NCI-H82 treated with DMSO at 0.1 percent for 48 hours (cell line): ENCODE measurements around the gene HIGD1B.
"Not testable (repeated sequence)": the region's sequence is repeated elsewhere in the genome, so short reads cannot be mapped to it uniquely, and the experiment has no call there.

Experiments used
- DNase-seq: peaks from one replicate; lab custom pipeline; 2025; ENCODE audit not compliant: unreplicated experiment; lab: John Stamatoyannopoulos, UW

Gene HIGD1B

DNA sequence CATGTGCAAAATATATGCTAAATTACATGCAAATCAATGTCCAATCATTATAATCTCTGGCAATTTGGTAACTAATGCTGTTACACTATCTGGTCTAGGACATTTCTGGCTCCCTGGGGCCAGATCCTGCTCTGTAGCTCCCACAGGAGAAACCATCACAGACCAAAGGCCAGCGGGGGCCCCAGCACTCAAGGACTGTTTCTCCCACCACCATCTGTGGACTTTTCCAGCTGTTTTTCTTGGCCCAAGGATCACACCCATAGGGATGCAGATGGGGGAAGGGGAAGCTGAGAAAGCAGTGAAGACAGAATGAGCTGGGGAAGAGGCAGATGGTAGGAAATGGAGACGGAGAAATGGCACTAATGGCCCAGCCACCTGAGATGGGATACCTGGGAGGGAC lies at the start of gene HIGD1B:
HIGD1B (plus strand) TSS at position 298 of the 400 bp plus-strand sequence. CDS start 270 bp downstream, outside the sequence.
- no peak for DNase-seq

DNA sequence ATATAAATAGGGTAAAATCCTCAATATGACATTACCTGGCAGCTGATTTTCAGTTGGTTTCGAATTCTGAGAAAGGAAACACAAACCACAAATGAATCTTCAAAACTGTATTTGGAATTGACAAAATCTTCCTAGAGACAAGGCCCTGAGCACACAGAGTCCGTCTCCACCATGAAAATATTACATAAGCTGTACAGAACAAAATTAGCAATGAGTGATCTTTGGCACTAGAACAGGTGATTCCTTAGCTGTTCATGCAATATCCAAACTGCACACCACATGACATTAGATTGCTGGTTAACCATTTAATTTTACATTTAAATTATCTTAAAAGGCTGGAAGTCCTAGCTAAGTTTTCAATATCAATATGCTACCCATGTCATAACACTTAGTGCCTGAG lies 49.3 kb upstream of the HIGD1B start:
- no peak for DNase-seq

- DNase-seq: no peak
Measured at GRCh38 chr17:44801880-44802279, 45.8 kb upstream of the HIGD1B start.

GRCh38 chr17:44804302-44805089 lies 43.2 kb upstream of the HIGD1B start:
- DNase-seq: no peak

- no peak for DNase-seq
Measured at GRCh38 chr17:44807093-44807816, 40.4 kb upstream of the HIGD1B start.

DNA sequence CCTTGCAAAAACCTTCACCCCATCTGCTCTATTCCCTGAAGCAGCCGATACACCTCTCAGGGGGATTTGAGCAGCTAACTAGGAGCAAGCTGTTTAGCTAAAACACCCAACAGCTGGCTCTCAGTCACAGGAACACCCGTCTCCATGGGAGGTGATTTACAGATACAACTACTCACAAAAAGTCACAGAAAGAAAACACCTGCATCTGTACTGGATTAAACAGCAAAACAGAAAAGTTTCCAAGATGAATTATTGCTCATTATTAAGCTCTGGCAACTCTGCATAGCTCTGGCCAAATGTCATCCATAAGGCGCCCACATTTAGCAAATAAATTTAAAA lies 39.9 kb upstream of the HIGD1B start:
- peak; percentile 80 for DNase-seq

- DNase-seq: no peak
Measured at GRCh38 chr17:44808156-44808555, 39.5 kb upstream of the HIGD1B start.

DNA sequence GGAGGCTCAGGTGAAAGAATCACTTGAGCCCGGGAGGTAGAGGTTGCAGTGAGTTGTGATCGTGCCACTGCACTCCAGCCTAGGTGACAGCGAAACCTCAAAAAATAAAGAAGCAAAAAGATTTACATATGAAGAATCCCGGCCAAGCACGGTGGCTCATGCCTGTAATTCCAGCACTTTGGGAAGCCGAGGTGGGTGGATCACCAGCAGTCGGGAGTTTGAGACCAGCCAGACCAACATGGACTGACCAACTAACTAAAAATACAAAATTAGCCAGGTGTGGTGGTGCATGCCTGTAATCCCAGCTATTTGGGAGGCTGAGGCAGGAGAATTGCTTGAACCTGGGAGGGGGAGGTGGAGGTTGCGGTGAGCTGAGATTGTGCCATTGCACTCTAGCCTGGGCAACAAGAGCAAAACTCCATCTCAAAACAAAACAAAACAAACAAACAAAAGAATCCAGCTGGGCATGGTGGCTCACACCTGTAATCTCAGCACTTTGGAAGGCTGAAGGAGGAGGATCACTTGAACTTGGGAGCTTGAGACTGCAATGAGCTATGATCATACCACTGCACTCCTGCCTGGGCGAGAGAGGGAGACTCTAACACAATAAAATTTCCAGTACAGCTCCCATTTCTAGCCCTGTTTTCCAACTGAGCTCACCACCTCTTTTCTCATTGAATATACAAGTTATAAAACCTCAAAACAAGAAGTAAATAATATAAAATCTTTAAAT lies 38.9 kb upstream of the HIGD1B start:
- DNase-seq: not testable (repeated sequence)

- no peak for DNase-seq
Measured at GRCh38 chr17:44812263-44812662, 35.4 kb upstream of the HIGD1B start.

DNA sequence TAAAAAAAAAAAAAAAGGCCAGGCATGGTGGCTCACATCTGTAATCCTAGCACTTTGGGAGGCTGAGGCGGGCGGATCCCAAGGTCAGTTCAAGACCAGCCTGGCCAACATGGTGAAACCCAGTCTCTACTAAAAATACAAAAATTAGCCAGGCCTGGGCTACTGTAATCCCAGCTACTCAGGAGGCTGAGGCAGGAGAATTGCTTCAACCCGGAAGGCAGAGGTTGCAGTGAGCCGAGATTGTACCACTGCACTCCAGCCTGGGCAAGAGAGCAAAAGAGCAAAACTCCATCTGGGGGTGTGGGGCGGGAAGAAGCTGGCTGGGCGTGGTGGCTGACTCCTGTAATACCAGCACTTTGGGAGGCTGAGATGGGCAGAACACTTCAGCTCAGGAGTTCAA lies 29.2 kb upstream of the HIGD1B start:
- not testable (repeated sequence) for DNase-seq

GRCh38 chr17:44820631-44821212 lies 27.0 kb upstream of the HIGD1B start:
- peak; percentile 20 for DNase-seq

- DNase-seq: not testable (repeated sequence)
Measured at GRCh38 chr17:44825236-44825635, 22.4 kb upstream of the HIGD1B start.

DNA sequence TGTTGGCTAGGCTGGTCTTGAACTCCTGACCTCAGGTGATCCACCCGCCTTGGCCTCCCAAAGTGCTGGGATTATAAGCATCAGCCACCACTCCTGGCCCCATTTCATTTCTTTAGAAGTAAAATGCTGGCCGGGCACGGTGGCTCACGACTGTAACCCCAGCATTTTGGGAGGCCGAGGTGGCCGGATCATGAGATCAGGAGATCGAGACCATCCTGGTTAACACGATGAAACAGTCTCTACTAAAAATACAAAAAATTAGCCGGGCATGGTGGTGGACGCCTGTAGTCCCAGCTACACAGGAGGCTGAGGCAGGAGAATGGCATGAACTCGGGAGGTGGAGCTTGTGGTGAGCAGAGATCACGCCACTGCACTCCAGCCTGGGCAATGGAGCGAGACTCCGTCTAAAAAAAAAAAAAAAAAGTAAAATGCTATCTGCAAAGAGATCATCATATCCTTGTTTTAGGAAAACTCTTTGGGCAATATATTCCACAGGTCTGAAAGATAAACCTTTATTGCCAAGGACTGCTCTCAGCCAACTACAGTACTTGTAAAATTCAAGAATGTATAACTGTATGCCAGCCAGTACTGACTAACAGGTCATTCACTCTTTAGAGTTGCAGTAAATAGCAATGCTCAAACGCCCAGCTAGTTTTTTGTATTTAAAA lies 21.4 kb upstream of the HIGD1B start:
- no peak for DNase-seq

DNA sequence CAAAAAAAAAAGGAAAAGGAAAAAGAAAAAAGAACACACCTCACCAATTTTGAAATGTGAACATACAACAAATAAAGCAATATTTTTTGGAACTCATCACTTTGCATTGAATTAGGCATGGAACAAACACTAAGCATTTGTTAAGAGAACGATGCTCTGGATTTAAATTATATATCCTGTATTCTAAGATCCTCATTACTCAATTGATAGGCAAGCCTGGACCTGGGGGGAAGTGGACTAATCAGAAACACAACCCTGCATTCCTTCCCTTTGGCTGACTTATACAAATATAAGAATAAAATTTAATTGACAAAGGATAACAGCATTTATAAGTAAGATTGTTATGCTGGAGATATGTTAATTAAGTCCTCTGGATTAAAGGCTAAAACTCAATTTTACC lies 19.8 kb upstream of the HIGD1B start:
- no peak for DNase-seq

DNA sequence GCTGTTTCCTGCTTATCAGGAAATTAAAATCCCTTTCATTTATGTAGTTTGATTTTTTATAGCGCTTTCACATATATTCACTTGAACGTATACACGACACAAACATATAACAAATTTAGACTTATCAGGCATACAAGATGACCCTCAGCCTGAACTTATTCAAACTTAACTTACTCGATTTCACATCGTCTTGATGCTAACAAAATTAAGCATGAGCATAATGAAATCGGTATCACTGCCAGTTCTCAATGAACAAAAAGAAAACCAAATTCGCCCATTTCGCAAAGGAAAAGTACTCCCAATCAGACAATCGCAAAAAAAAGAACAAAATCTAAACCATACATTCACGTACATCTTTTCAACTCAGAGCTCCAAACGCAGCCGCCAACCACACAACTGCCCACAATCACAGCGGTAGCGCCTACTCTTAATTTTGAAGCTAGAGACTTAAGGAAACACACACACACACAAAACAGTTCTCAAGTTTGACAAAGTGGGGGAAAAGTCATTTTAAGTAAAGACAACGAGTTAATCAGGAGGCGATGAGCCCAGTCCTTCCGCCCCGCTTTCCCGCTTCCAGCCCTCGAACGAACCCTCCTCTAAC lies 18.7 kb upstream of the HIGD1B start:
- no peak for DNase-seq

DNA sequence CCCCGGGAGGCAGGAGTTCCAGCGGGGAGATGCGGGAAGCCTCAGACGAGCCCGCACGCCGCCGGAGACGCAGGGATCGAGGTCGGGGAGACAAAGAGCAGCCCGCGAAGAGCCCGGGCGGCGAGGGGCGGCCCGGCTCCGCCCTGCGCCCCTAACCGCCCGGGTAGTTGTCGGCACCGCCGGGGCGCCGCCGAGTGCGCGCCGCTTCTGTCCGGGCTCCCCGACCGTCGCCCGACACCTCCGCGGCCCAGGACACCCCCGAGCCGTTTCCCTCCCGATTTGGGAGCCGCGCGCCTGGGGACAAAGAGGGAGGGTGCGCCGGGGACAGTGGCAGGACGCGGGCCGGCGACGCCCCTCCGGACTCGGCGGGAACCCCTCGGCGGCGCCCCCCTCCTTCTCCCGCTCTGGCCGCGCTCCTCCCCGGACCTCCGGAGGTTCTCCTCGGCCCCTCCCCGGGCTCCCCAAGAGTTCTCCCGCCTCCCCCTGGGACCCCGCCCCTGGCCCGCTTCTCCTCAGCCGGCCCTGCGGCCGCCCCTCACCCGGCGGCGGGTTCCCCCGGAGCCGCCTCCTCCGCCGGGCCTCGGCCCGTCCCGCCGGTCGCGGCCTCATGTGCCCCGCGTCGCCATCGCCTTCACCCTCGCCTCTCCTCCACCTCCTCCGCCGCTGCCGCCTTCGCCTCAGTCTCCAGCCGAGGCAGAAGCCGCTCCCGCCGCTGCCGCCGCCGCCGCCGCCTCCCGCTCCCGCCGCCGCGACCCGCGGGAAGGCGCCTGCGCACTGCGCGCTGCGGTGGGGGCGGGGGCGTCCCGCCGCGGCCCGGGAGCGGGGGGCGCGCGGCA lies 17.9 kb upstream of the HIGD1B start, which contains the start of gene GJC1:
GJC1 (minus strand) TSS at position 765 of the 836 bp plus-strand sequence. CDS start 24,470 bp downstream, outside the sequence.
- no peak for DNase-seq

GRCh38 chr17:44830359-44831288 lies 17.1 kb upstream of the HIGD1B start:
- DNase-seq: no peak

GRCh38 chr17:44831371-44831770 lies 16.3 kb upstream of the HIGD1B start:
- DNase-seq: no peak
